KBM-7 (cell line): ENCODE data around the gene PRG2.

Source experiments
- DNase-seq: peaks from one replicate; pipeline ENCODE4 v3.0.0-alpha.2; 2015
- in situ Hi-C: fragments of 300-500 bp; cut with MboI; formaldehyde crosslinking; loops from 2 replicates; pipeline ENCODE4 v1.14.3; 2020; ENCODE audit warnings: low sequenced_read_pairs, low pct_unique_long_range_greater_than_20kb, mixed read lengths

Gene PRG2, protein sequence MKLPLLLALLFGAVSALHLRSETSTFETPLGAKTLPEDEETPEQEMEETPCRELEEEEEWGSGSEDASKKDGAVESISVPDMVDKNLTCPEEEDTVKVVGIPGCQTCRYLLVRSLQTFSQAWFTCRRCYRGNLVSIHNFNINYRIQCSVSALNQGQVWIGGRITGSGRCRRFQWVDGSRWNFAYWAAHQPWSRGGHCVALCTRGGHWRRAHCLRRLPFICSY

DNA sequence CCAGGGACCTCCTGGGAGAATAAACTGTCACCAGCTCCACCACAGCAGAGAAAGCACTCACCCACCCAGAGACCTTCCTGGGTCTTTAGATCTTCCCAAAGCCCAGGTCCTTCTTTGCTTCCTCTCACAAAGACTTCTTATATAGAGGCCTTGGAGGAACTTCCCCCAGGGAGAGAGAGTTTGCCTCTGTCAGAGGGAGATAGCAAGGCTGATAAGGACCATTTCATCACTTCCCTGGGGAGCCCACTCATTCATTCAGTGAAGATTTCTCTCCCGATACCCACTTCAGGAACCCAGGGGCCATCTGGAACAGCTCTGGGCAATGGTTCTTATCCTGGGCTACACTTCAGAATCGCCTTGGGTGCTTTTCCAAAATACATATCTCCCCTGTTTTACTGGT, at the start of gene PRG2:
Gene PRG2 (minus strand): TSS at position 116 of the 400 bp plus-strand sequence. CDS start 706 bp downstream, outside the sequence.
- peak; percentile 32 for DNase-seq
- in situ Hi-C loops, result no loop called here

- DNase-seq, result no peak
- in situ Hi-C loops, result no loop called here
Measured at GRCh38 chr11:57439786-57440185, 49.3 kb upstream of the PRG2 start.

- in situ Hi-C loops, result no loop called here
Measured at GRCh38 chr11:57438345-57439285, 48.2 kb upstream of the PRG2 start.

DNA sequence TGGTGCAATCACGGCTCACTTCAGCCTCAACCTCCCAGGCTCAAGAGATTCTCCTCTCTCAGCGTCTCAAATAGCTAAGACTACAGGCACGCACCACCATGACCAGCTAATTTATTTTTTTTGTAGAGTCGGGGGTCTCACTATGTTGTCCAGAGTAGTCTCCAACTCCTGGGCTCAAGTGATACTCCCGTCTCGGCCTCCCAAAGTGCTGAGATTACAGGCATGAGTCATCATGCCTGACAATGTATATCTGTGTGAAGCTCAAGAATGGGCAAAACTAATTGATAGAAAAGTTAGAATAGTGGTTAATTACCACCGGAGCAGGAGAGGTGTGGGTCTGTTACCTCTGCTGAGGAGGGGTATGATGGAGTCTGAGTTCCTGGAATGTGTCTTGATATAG, 45.6 kb upstream of the PRG2 start:
- in situ Hi-C loops, result no loop called here

More at GRCh38 chr11:57438345-57439285, 48.2 kb upstream of the PRG2 start:
- DNase-seq, result no peak

GRCh38 chr11:57434640-57435546, 44.4 kb upstream of the PRG2 start:
- peak; percentile 19 for DNase-seq
- in situ Hi-C loops, result no loop called here

More for the DNA sequence above, 45.6 kb upstream of the PRG2 start:
- no peak for DNase-seq

DNA sequence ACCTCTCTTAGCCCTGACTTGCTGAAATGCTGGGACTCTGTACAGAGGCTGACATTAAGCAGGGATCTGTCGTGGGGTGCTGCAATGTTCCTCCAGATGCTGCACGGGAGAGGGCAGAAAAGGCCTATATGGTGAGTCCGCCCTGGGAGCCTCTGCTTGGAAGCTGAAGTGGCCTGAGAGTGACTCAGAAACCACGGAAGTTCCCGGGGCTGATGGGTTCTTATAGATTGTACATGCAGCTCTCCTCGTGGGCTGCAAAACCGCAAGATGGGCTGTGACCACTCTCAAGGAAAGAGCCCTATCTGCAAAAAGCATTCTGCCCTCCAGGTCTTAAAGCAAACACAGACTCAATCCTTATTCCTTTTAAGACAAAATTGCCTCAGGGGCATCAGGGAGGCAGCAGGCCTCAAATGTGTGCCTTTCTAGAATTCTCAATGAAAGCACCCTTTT, 42.3 kb upstream of the PRG2 start:
- in situ Hi-C loops, result no loop called here
- peak; percentile 92 for DNase-seq

- peak; percentile 64 for DNase-seq
- in situ Hi-C loops, result no loop called here
Measured at GRCh38 chr11:57432149-57432561, 41.7 kb upstream of the PRG2 start.

DNA sequence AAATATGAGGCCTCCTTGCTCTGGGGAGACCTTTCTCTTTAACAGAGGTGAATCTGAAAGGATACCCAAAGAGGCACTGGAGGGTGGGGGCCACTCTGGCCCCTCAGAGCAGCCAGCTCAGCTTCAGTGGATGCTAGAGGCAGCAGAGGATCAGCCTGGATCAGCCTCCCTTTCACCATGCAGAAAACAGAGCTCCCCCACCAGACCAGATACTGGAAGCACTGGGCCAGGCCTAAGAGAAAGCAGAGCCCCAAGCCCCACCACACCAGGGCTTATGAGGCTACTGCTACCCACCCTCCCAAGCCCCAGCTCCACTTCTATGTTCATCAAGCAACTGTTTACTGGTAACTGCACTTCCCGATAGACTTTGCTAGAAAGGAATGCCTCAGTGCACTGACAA, 40.5 kb upstream of the PRG2 start:
- in situ Hi-C loops, result no loop called here
- DNase-seq, result no peak

GRCh38 chr11:57429946-57430345, 39.5 kb upstream of the PRG2 start:
- DNase-seq, result no peak
- in situ Hi-C loops, result no loop called here

DNA sequence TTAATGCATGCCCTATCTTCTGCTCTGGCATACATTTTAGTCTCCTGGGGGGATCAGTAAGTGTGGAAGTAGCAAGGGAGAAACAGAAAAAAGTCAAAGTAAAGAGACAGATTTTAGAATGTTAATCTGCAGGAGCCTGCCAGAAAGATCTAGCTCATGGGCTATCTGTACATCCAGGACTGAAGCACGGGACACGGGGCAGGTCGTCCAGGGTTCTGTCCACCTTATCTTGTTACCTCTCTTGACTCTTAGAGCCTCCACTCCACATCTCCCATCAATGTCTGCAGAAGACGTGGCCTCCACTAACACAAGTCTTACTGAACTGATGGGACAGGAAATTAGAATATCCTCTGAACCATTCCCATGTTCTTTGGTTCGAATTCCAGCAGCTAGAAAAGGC, 38.2 kb upstream of the PRG2 start:
- no peak for DNase-seq
- in situ Hi-C loops, result no loop called here

DNA sequence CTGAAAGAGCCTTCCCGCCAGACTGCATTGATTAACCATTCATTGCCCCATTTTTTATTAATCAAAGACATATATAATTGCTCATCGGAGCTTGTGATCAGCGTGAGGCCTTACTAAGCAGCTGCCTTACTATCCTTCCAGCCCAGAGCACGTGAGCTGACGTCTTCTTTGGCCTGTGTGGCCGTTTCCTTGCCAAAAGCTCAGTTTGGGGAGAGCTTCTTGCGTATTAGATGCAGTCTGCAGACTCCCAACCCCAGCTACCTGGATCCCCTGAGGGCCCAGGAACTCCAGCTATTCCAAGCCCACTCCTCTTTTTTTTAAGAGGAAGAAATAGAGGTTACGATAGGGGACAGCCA, 37.3 kb upstream of the PRG2 start:
- in situ Hi-C loops, result no loop called here
- DNase-seq, result no peak

- in situ Hi-C loops, result no loop called here
- DNase-seq, result peak; percentile 89
Measured at GRCh38 chr11:57426929-57427726, 36.7 kb upstream of the PRG2 start, which contains the start of gene SLC43A3. Gene SLC43A3 (minus strand): TSS chr11:57427121. CDS start chr11:57426172, 949 bp downstream.

DNA sequence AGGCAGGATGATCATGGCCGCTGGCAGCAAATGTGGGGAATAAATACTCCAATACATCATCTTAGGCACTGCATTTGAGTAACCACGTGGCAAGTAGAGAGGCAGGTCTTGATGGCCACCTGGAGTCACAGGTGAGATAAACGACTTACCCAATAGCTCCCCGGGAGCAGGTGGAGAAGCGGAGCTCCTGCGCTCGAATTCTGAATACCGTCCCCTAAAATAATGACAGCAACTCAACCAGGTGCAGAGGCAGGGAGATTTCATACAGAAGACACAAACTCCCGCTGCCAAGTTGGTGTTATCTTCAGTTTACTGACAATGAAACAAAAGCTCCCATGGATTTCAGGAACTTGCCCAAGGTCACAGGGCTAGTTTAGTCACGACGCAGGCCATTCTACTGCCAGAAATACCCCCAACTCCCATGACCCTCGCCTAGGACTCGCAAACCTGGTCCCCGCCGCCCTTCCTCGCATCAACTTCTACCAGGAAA, 36.0 kb upstream of the PRG2 start:
- in situ Hi-C loops, result no loop called here
- DNase-seq, result no peak

DNA sequence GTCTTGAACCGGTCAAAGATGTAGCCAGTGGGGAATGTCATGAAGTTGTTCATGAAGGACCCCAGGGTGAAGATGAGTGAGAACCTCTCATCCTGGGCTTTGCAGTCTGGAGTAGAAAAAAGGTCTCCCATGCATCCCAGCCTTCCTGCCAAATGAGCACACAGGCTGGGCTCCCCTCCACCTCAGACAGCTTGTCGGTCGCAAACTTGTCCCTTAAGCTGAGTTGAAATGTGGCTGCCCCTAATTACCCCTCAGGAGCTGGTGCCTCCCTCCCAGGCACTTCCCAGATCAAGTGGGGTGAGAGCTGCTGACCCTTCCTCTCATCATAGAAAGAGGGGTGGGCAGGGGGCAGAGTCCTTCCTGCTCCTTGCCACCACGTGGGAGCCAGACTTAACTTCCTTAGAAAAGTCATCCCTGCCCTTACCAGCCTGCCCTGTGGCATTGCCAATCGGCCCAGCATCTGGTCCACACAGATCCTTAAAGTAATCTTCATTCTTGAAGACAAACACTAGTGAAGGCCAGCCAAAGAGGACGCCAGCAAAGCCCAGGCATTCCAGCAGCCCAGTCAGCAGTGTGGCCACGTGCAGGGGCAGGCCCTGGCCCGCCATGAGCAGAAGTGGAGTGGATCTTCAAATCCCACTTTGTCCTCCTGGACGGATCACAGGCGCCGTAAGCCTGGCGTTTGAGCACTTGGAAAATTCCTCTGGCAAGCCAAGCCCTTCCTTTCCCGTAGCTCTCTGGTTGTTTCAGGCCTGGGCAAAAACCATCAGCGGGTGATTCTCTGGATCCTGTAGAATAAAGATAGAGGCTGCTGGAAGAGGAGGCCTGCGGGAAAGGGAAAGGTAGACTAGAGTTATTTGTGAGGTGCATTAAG, 35.4 kb upstream of the PRG2 start:
- no peak for DNase-seq
- in situ Hi-C loops, result no loop called here

DNA sequence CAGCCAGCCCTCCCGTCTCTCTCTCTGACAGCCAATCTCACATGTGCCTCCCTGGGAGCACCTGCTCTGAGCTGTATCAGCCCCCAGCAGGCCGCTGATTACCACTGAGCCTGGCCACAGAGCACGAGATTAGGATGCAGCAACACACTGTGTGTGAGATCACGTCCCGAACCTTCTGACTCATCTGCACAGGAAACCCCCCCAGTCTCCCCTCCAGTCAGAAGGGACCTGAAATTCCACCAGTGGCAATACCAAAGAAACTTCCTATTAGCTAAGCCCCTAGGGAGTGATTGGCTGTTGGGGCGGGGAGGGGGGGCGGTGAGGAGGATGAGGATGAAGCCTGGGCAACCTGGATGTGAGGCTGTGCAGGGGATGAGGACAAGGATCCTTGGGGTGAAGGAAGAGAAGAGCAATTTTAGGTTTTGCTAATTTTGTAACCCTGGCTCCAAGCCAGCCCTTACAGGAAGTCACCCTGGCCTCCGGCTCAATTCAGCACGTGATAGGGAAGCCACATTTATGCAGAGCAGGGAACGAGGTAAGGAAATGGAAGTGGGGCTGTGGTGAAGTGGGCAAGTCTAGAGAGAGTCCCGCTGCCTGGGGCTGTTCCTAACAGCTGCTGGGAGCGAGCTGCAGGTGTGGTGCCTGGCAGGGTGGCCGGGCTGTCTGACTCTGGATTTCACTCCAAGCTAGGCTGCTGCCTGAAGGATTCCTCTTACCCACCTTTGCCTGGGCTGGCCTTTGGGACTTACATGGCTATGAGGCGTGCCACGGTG, 34.5 kb upstream of the PRG2 start:
- DNase-seq, result peak; percentile 96
- in situ Hi-C loops, result no loop called here

DNA sequence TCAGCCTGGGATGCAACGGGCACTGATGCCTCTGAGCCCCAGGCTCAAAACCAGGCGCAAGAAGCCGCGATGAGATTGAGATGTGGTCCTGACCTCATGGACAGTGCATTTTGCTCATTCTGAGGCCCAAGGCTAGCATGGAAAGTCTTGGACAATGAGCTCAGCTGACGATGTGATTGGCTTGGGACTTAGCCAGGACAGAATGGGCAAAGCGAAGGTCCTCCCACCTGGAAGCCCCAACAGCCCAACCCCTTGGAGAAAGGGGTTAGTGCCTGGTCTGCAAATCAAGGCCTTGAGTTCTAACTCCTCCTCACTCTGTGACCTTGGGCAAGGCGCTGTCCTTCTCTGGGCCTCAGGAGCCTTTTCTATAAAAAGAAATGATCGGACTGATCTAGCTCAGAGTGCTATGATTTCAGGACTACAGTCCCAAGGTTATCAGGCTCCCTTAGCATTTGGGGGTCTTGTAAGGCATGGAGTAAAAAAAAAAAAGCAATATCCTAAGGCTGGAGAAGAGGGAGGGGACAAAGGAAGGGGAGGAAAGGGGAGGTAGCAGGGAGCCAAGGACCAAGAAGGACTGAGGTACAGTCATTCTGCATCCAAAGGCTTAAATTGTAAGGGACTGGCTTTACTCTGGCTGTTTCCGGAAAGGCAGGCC, 33.8 kb upstream of the PRG2 start:
- in situ Hi-C loops, result no loop called here
- no peak for DNase-seq
